IPS DF 6.9 (cell line): ENCODE data around the gene LRRC7.
"Not testable (repeated sequence)": the region's sequence is repeated elsewhere in the genome, so short reads cannot be mapped to it uniquely, and the experiment has no call there.

Source experiments
- DNase-seq: peaks from one replicate; pipeline ENCODE4 v3.0.0-alpha.2; 2013; ENCODE audit warnings: low read depth, low spot score
- H3K27ac ChIP-seq: one replicate; pipeline ENCODE4 v1.5.1; 2013; ENCODE audit warnings: low read length, control low read depth
- H3K27me3 ChIP-seq: 2 replicates; pipeline ENCODE4 v1.6.1; 2013; ENCODE audit warnings: mild to moderate bottlenecking, low read length; ENCODE audit not compliant: control insufficient read depth, insufficient read depth
- H3K36me3 ChIP-seq: 2 replicates; pipeline ENCODE4 v1.6.1; 2013; ENCODE audit warnings: low read length; ENCODE audit not compliant: control insufficient read depth, insufficient read depth
- H3K4me1 ChIP-seq: 2 replicates; pipeline ENCODE4 v1.6.1; 2013; ENCODE audit warnings: low read length; ENCODE audit not compliant: control insufficient read depth, insufficient read depth
- H3K4me3 ChIP-seq: 2 replicates; pipeline ENCODE4 v1.5.1; 2013; ENCODE audit warnings: mild to moderate bottlenecking, low read length
- H3K9me3 ChIP-seq: 2 replicates; pipeline ENCODE4 v1.6.1; 2013; ENCODE audit warnings: low read length, inconsistent platforms; ENCODE audit not compliant: control insufficient read depth, insufficient read depth
- WGBS: extraction: QIAGEN DNeasy Blood & Tissue Kit; methylation state at CpG from one replicate; pipeline ENCODE4 v1.1.7; 2013; ENCODE audit warnings: mixed read lengths, missing lambda C conversion rate; ENCODE audit not compliant: insufficient read length, insufficient coverage; 5-methylcytosine and 5-hydroxymethylcytosine counted together

LRRC7 gene

GRCh38 chr1:69913977-69914376, 346.3 kb downstream of the LRRC7 start:
- WGBS: no CpG with 5 or more reads among the region's 1 CpG
- DNase-seq: no peak
- Histone ChIP-seq H3K36me3 (no peaks in the 10 kb centered on the region; the same call in 1 of the 2 replicates), H3K9me3 (no peaks in the 10 kb centered on the region; the same call in 1 of the 2 replicates), H3K4me3 (no peak overlapping the region), H3K4me1 (no peaks in the 10 kb centered on the region), H3K27me3 (no peaks in the 10 kb centered on the region), H3K27ac (no peak overlapping the region)

GRCh38 chr1:69914976-69915765, 347.4 kb downstream of the LRRC7 start:
- no peak overlapping the region for H3K4me3 ChIP-seq
- H3K36me3 ChIP-seq: no peaks in the 10 kb centered on the region; the same call in 1 of the 2 replicates
- no peaks in the 10 kb centered on the region; the same call in 1 of the 2 replicates for H3K9me3 ChIP-seq
- no peak overlapping the region for H3K27ac ChIP-seq
- H3K27me3 ChIP-seq: no peaks in the 10 kb centered on the region
- H3K4me1 ChIP-seq: no peaks in the 10 kb centered on the region
- no CpG with 5 or more reads among the region's 5 CpGs for WGBS
- no peak for DNase-seq

GRCh38 chr1:69919129-69919921, 351.6 kb downstream of the LRRC7 start:
- Histone ChIP-seq H3K27me3 (no peaks in the 10 kb centered on the region), H3K4me1 (no peaks in the 10 kb centered on the region), H3K9me3 (no peaks in the 10 kb centered on the region), H3K27ac (no peak overlapping the region), H3K4me3 (no peak overlapping the region), H3K36me3 (no peaks in the 10 kb centered on the region)
- no peak for DNase-seq
- no CpG with 5 or more reads among the region's 36 CpGs for WGBS

- DNase-seq: no peak
- no CpG with 5 or more reads among the region's 6 CpGs for WGBS
- H3K36me3 ChIP-seq: no peaks in the 10 kb centered on the region
- no peak overlapping the region for H3K27ac ChIP-seq
- no peaks in the 10 kb centered on the region for H3K9me3 ChIP-seq
- H3K27me3 ChIP-seq: no peaks in the 10 kb centered on the region
- no peaks in the 10 kb centered on the region for H3K4me1 ChIP-seq
- H3K4me3 ChIP-seq: no peak overlapping the region
These were observed 352.2 kb downstream of the LRRC7 start for GRCh38 chr1:69919922-69920273.

- Histone ChIP-seq H3K27me3 (no peaks in the 10 kb centered on the region), H3K4me3 (no peak overlapping the region), H3K27ac (no peak overlapping the region), H3K36me3 (no peaks in the 10 kb centered on the region), H3K9me3 (no peaks in the 10 kb centered on the region), H3K4me1 (no peaks in the 10 kb centered on the region)
- no peak for DNase-seq
- WGBS: no CpG with 5 or more reads among the region's 1 CpG
These were observed 352.7 kb downstream of the LRRC7 start for GRCh38 chr1:69920426-69920825.

- no peak for DNase-seq
- H3K27ac ChIP-seq: no peak overlapping the region
- no peaks in the 10 kb centered on the region for H3K4me1 ChIP-seq
- H3K27me3 ChIP-seq: no peaks in the 10 kb centered on the region
- no peaks in the 10 kb centered on the region for H3K9me3 ChIP-seq
- no peaks in the 10 kb centered on the region for H3K36me3 ChIP-seq
- no peak overlapping the region for H3K4me3 ChIP-seq
These were observed 353.8 kb downstream of the LRRC7 start for GRCh38 chr1:69921486-69921885.

- not testable (repeated sequence) for H3K27ac ChIP-seq, H3K27me3 ChIP-seq, DNase-seq, H3K9me3 ChIP-seq, H3K4me1 ChIP-seq, H3K4me3 ChIP-seq, H3K36me3 ChIP-seq
- no CpG with 5 or more reads among the region's 14 CpGs for WGBS
These were observed 360.5 kb downstream of the LRRC7 start for GRCh38 chr1:69928234-69928633.

GRCh38 chr1:69929308-69930057, 361.8 kb downstream of the LRRC7 start:
- no peaks in the 10 kb centered on the region for H3K36me3 ChIP-seq
- no peaks in the 10 kb centered on the region for H3K27me3 ChIP-seq
- WGBS: no CpG with 5 or more reads among the region's 2 CpGs
- DNase-seq: no peak
- no peaks in the 10 kb centered on the region for H3K9me3 ChIP-seq
- H3K4me1 ChIP-seq: no peaks in the 10 kb centered on the region
- H3K4me3 ChIP-seq: no peak overlapping the region
- H3K27ac ChIP-seq: no peak overlapping the region

- no peaks in the 10 kb centered on the region for H3K9me3 ChIP-seq
- no CpG with 5 or more reads among the region's 2 CpGs for WGBS
- H3K36me3 ChIP-seq: no peaks in the 10 kb centered on the region
- no peaks in the 10 kb centered on the region for H3K4me1 ChIP-seq
- H3K4me3 ChIP-seq: no peak overlapping the region
- no peak overlapping the region for H3K27ac ChIP-seq
- no peaks in the 10 kb centered on the region for H3K27me3 ChIP-seq
- DNase-seq: no peak
These were observed 362.7 kb downstream of the LRRC7 start for GRCh38 chr1:69930396-69930795.

- Histone ChIP-seq H3K9me3 (no peaks in the 10 kb centered on the region), H3K4me3 (no peak overlapping the region), H3K4me1 (no peaks in the 10 kb centered on the region), H3K27ac (no peak overlapping the region), H3K27me3 (no peaks in the 10 kb centered on the region), H3K36me3 (no peaks in the 10 kb centered on the region)
- no CpG with 5 or more reads among the region's 3 CpGs for WGBS
- DNase-seq: no peak
These were observed 365.0 kb downstream of the LRRC7 start for GRCh38 chr1:69932760-69933159.
